HG03039 (cell line): ENCODE measurements around the gene TMEM156.
"Not testable (repeated sequence)": the region's sequence is repeated elsewhere in the genome, so short reads cannot be mapped to it uniquely, and the experiment has no call there.

ENCODE experiments used
- ATAC-seq: cut with Tn5 transposase; IDR thresholded peaks from one replicate; pipeline ENCODE4 v1.9.1; 2021; ENCODE audit warnings: mild to moderate bottlenecking, moderate library complexity; ENCODE audit not compliant: unreplicated experiment

TMEM156 gene

GRCh38 chr4:38995660-38996005, 36.6 kb downstream of the TMEM156 start:
- no peak for ATAC-seq

DNA sequence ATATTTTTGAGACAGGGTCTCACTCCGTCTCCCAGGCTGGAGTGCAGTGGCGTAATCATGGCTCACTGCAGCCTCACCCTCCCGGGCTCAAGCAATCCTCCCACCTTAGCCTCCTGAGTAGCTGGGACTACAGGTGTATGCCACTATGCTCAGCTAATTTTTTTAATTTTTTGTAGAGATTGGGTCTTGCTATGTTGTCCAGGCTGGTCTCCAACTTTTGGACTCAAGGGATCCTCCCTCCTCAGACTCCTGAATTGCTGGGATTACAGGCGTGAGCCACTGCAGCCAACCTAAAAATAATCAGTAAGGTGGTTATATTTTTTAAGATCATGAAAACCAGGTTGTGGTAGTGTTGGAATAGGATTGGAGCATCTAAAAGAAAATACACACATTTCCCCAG, 38.1 kb downstream of the TMEM156 start:
- ATAC-seq: no peak

DNA sequence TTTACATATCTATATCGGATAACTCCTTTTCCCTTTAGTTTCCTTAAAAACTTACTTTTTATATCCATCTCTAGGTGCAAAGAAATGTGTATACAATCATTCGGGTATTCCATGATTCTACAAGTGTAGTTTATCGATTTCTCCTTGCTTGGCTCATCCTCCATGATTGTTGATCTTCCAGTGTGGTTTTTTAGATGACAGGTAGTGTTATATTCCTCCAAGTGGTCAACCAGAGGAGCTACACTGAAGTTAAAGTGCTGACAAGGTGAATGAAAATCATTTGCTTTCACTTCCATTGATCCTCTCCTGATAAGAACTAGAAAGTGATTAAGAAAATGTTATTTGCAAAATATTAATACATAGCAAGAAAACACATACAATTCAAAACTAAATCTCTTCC, 38.5 kb downstream of the TMEM156 start:
- no peak for ATAC-seq

- no peak for ATAC-seq
Observed at GRCh38 chr4:38990241-38990640, 42.0 kb downstream of the TMEM156 start.

DNA sequence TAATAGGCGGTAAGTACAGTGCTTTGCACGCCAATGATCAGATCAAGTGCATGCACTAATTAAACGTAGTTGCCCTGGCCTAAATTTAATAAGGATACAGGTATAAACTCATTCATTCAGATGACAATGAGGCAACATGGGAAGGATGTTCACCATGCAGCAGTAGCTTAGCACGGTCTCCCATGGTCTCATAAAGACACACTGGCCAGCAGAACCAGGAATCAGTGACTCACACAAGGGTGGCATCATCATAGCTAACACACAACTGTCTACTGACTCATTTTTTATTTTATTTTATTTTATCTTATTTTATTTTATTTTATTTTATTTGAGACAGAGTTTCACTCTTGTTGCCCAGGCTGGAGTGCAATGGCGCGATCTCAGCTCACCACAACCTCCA, 42.7 kb downstream of the TMEM156 start:
- no peak for ATAC-seq

DNA sequence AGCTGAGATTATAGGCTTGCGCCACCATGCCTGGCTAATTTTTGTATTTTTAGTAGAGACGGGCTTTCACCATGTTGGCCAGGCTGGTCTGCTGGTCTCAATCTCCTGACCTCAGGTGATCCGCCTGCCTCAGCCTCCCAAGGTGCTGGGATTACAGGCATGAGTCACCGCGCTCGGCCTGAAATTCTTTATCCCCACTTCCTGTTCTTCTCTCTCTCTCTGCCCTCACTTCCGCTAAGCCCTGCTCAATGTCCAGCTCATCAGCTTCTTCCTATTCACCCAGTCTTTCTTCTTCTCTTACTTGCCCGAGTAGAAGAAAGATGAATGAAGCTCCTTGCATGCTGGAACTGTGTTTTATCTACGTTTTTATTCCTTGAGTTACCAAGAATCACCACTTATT, 43.9 kb downstream of the TMEM156 start:
- ATAC-seq: not testable (repeated sequence)

- no peak for ATAC-seq
Observed at GRCh38 chr4:38987491-38987890, 44.7 kb downstream of the TMEM156 start.

- no peak for ATAC-seq
Observed at GRCh38 chr4:38985410-38986100, 46.7 kb downstream of the TMEM156 start.

- ATAC-seq: no peak
Observed at GRCh38 chr4:38983787-38984598, 48.2 kb downstream of the TMEM156 start.

- ATAC-seq: no peak
Observed at GRCh38 chr4:38983291-38983690, 48.9 kb downstream of the TMEM156 start.

GRCh38 chr4:38982361-38983095, 49.7 kb downstream of the TMEM156 start:
- ATAC-seq: no peak

GRCh38 chr4:38980903-38981676, 51.1 kb downstream of the TMEM156 start:
- ATAC-seq: no peak

DNA sequence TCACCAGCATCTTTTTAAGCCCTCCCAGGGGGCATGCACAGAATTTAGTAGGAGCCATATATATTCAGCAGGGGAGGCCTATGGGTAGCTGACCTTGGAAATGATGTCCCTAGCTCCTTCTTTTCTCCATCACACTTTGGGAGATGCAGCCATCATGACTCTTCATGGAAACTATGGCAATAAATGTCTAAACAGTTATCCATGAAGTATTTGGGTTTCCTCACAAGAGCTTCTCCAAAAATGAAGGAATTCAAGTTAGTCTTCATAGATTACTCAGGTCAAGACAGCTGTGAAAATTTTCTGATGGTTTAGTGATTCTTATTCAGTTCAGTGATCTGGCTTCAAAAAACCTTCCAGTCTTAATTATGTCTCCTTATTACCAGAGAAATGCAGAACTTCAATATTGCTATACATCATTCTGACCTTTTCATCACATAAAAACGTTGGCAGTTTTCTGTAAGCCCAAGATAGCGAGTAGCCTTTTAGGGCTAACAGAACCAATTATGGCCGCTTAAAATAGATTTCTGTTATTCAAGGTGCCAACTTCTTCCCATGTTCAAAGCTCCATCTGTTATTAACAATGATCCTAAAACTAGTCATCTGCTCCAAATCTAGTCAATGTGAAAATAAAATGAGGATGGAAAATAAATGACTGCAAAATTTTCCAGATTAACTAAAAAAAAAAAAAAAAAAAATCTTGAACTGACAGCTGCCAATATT, 52.5 kb downstream of the TMEM156 start:
- ATAC-seq: no peak

GRCh38 chr4:38979081-38979480, 53.1 kb downstream of the TMEM156 start:
- ATAC-seq: no peak

DNA sequence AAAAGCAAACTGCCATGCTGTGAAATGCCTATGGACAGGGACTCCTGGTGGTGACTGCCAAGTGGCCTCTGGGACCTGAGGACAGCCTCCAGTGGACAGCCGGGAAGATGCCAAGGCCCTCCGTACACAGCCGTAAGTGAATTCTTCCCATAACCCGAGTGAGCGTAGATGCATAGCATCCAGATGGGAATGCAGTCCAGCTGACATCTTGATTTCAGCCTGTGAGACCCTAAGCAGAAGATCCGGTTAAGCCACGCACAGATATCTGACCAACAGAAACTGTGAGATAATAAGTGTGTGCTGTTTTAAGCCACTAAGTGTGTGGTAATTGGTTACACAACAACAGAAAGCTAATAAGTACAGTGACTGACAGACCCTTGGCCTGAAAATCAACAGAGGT, 55.9 kb downstream of the TMEM156 start:
- no peak for ATAC-seq

- ATAC-seq: no peak
Observed at GRCh38 chr4:38968668-38969067, 63.5 kb downstream of the TMEM156 start.

GRCh38 chr4:38967260-38968095, 64.7 kb downstream of the TMEM156 start:
- ATAC-seq: no peak

DNA sequence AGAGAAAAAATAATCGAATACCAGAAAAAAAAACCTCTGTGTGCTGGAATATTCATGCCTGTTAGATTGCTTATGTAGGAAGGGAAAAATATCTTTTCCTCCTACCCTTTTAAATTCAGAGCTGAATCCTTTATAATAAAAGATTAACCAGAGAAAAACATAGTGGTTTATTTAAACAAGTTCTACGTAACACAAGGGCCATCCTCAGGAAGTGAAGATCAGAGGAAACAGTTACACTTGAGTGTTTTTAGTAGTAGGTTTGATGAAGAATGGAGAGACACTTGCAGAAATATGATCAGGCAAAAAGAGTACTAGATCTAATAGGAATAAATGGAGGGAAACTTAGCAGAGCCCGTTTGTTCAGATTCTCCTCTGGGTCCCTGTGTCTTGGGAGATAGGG, 66.3 kb downstream of the TMEM156 start:
- no peak for ATAC-seq

DNA sequence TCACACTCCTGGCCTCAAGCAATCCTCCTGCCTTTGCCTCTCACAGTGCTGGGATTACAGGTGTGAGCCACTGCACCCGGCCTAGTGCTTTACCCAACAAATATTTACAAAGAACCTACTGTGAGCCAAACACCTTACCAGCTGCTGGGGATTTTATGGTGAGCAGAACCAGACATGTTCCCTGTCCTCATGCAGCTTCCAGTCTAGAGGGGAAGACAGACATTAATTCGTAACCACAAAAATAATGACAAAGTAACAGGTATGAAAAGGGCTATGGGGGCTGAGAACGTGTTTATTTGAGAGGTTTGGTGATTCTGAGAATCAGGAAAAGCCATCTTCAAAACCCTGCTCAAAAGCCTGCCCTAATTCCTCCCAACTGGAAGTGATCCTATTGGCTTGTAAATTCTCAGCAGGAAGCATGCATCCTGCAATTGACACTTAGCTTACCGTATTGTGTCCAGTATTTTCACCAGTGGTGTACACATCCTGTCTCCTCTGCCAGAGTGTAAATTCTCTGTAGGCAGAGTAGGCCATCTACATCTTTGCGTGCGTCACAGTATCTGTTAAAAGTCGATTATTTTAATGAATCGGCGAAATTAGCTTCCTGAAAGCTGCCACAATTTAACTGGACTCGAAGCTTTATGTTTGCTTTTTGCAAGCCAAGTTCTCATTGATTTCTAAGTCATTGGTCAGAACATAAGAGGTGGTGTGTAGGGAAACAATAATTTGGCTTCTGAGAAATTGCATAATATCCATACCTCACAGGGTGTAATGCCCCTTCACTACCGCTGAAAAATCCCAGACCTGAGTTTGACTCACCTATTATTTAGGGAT, 67.0 kb downstream of the TMEM156 start:
- ATAC-seq: no peak
